HG03039 (cell line): ENCODE data around the gene ALX3.
"Not testable (repeated sequence)": the region's sequence is repeated elsewhere in the genome, so short reads cannot be mapped to it uniquely, and the experiment has no call there.

Source experiments
- ATAC-seq: cut with Tn5 transposase; IDR thresholded peaks from one replicate; pipeline ENCODE4 v1.9.1; 2021; ENCODE audit warnings: mild to moderate bottlenecking, moderate library complexity; ENCODE audit not compliant: unreplicated experiment

The ALX3 gene

GRCh38 chr1:110048923-110049601 is 21.4 kb downstream of the ALX3 start:
- ATAC-seq = no peak

GRCh38 chr1:110048240-110048639 is 22.2 kb downstream of the ALX3 start:
- ATAC-seq = no peak

- no peak for ATAC-seq
These were observed 23.0 kb downstream of the ALX3 start for GRCh38 chr1:110047463-110047862.

GRCh38 chr1:110043016-110043415 is 27.5 kb downstream of the ALX3 start:
- ATAC-seq = no peak

GRCh38 chr1:110040548-110040947 is 29.9 kb downstream of the ALX3 start:
- ATAC-seq = no peak

- ATAC-seq = no peak
These were observed 30.8 kb downstream of the ALX3 start for GRCh38 chr1:110039641-110040040.

- no peak for ATAC-seq
These were observed 32.2 kb downstream of the ALX3 start for GRCh38 chr1:110038271-110038670.

GRCh38 chr1:110035236-110035752 is 35.2 kb downstream of the ALX3 start:
- no peak for ATAC-seq

GRCh38 chr1:110034451-110035235 is 35.8 kb downstream of the ALX3 start, which contains the start of gene STRIP1:
TSS of gene STRIP1 (plus strand) at chr1:110034624. CDS start at chr1:110034638, 14 bp downstream.
- ATAC-seq = peak; percentile 82

GRCh38 chr1:110034040-110034450 is 36.4 kb downstream of the ALX3 start:
- no peak for ATAC-seq

- ATAC-seq = no peak
These were observed 37.1 kb downstream of the ALX3 start for GRCh38 chr1:110033421-110033820.

GRCh38 chr1:110032327-110032726 is 38.1 kb downstream of the ALX3 start:
- no peak for ATAC-seq

GRCh38 chr1:110030687-110031086 is 39.8 kb downstream of the ALX3 start:
- not testable (repeated sequence) for ATAC-seq

- no peak for ATAC-seq
These were observed 45.9 kb downstream of the ALX3 start for GRCh38 chr1:110024613-110025012.

GRCh38 chr1:110021285-110021684 is 49.2 kb downstream of the ALX3 start:
- ATAC-seq = no peak

GRCh38 chr1:110019770-110020169 is 50.7 kb downstream of the ALX3 start:
- ATAC-seq = no peak

- ATAC-seq = no peak
These were observed 52.1 kb downstream of the ALX3 start for GRCh38 chr1:110018396-110018795.

GRCh38 chr1:110017792-110018191 is 52.7 kb downstream of the ALX3 start:
- no peak for ATAC-seq

- peak; percentile 30 for ATAC-seq
These were observed 58.2 kb downstream of the ALX3 start for GRCh38 chr1:110012100-110012780.

GRCh38 chr1:110011527-110012041 is 58.9 kb downstream of the ALX3 start:
- ATAC-seq = peak; percentile 95
